GM19043 (cell line): ENCODE data around the gene SLC25A45.
A peak's percentile ranks its signal among the peaks of the same experiment; 100 is the strongest.

Experiments
- ATAC-seq: cut with Tn5 transposase; IDR thresholded peaks from one replicate; pipeline ENCODE4 v1.9.1; 2021; ENCODE audit warnings: low read depth; ENCODE audit not compliant: unreplicated experiment

Gene SLC25A45

GRCh38 chr11:65382033-65382803, at the start of gene SLC25A45:
SLC25A45 (minus strand) TSS chr11:65382646; CDS start chr11:65381951, 695 bp downstream.
- peak; percentile 52 for ATAC-seq

GRCh38 chr11:65431451-65432099, 49.1 kb upstream of the SLC25A45 start:
- ATAC-seq = no peak

GRCh38 chr11:65430406-65431217, 48.2 kb upstream of the SLC25A45 start:
- no peak for ATAC-seq

GRCh38 chr11:65429724-65430405, 47.4 kb upstream of the SLC25A45 start:
- ATAC-seq = no peak

GRCh38 chr11:65429068-65429681, 46.7 kb upstream of the SLC25A45 start:
- ATAC-seq = no peak

- no peak for ATAC-seq
Measured at GRCh38 chr11:65428578-65429067, 46.2 kb upstream of the SLC25A45 start.

- no peak for ATAC-seq
Measured at GRCh38 chr11:65427691-65428577, 45.5 kb upstream of the SLC25A45 start.

- ATAC-seq = no peak
Measured at GRCh38 chr11:65426839-65427690, 44.6 kb upstream of the SLC25A45 start.

- no peak for ATAC-seq
Measured at GRCh38 chr11:65425971-65426838, 43.8 kb upstream of the SLC25A45 start.

- ATAC-seq = no peak
Measured at GRCh38 chr11:65425105-65425970, 42.9 kb upstream of the SLC25A45 start.

GRCh38 chr11:65424205-65425104, 42.0 kb upstream of the SLC25A45 start:
- no peak for ATAC-seq

GRCh38 chr11:65423516-65424204, 41.2 kb upstream of the SLC25A45 start:
- ATAC-seq = no peak

GRCh38 chr11:65422633-65423515, 40.4 kb upstream of the SLC25A45 start, which contains the start of gene NEAT1:
NEAT1 (plus strand) TSS chr11:65422798.
- ATAC-seq = no peak
